Nephron (organoid): ENCODE data around the gene BCDIN3D.
"Not testable (repeated sequence)": the region's sequence is repeated elsewhere in the genome, so short reads cannot be mapped to it uniquely, and the experiment has no call there.

Experiments used
- H3K27ac Mint-ChIP-seq, 3 experiments: 2 replicates each; pipeline ENCODE4 v1.8.0; 2020; ENCODE audit warnings: mixed read lengths in 3 of 3, mild to moderate bottlenecking in 2 of 3, moderate library complexity in 1 of 3
- H3K27me3 Mint-ChIP-seq: 2 replicates; pipeline ENCODE4 v1.8.0; 2021; ENCODE audit warnings: low read depth, mild to moderate bottlenecking, moderate library complexity, mixed read lengths
- H3K36me3 Mint-ChIP-seq: 2 replicates; pipeline ENCODE4 v1.8.0; 2020; ENCODE audit warnings: low read depth, mixed read lengths
- H3K4me1 Mint-ChIP-seq: 2 replicates; pipeline ENCODE4 v1.8.0; 2020; ENCODE audit warnings: mixed read lengths
- H3K4me3 Mint-ChIP-seq, 3 experiments: 2 replicates each; pipeline ENCODE4 v1.8.0; 2020; ENCODE audit warnings: mild to moderate bottlenecking in 3 of 3, mixed read lengths in 3 of 3, moderate library complexity in 2 of 3
- H3K9me3 Mint-ChIP-seq: 2 replicates; pipeline ENCODE4 v1.8.0; 2020; ENCODE audit warnings: mixed read lengths
- TF ChIP-seq, protein P1 (sequence below), 3 experiments: fragments of 200-600 bp; sonication (generic); IDR thresholded peaks; one replicate each; pipeline ENCODE4 v1.5.0; 2021; ENCODE audit warnings: antibody characterized with exemption in 3 of 3; ENCODE audit not compliant: unreplicated experiment in 3 of 3

BCDIN3D gene

DNA sequence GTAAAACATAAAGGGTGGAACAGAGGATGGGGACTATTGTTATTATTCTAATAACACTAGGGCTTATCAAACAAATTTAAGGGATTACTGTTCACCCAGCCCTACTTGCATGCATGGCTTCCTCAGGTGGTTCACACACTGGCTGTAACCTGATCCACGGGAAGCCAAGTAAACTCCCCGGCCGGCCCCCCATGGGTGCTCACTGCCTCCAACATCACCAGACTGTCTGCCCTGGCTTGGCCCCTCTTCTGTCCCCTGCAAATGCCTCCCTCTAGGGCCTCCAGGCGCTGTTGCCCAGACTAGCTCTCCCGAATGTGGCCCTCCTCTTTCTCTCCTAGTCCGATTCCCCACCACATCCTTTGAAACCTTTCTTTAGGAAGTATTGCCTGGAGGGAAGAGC lies 42.2 kb upstream of the BCDIN3D start:
- H3K27me3 Mint-ChIP-seq, result peaks cover 40% of the 10 kb centered on the region
- H3K36me3 Mint-ChIP-seq, result no peaks in the 10 kb centered on the region
- TF ChIP-seq, protein P1, sequence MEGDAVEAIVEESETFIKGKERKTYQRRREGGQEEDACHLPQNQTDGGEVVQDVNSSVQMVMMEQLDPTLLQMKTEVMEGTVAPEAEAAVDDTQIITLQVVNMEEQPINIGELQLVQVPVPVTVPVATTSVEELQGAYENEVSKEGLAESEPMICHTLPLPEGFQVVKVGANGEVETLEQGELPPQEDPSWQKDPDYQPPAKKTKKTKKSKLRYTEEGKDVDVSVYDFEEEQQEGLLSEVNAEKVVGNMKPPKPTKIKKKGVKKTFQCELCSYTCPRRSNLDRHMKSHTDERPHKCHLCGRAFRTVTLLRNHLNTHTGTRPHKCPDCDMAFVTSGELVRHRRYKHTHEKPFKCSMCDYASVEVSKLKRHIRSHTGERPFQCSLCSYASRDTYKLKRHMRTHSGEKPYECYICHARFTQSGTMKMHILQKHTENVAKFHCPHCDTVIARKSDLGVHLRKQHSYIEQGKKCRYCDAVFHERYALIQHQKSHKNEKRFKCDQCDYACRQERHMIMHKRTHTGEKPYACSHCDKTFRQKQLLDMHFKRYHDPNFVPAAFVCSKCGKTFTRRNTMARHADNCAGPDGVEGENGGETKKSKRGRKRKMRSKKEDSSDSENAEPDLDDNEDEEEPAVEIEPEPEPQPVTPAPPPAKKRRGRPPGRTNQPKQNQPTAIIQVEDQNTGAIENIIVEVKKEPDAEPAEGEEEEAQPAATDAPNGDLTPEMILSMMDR (IDR thresholded peaks at IDR 0.05; ENCODE audit: unreplicated experiment in 3 of 3), result no peak
- no peak overlapping the region for H3K4me3 Mint-ChIP-seq
- no peaks in the 10 kb centered on the region for H3K9me3 Mint-ChIP-seq
- no peak overlapping the region for H3K27ac Mint-ChIP-seq
- peaks cover 9% of the 10 kb centered on the region for H3K4me1 Mint-ChIP-seq

DNA sequence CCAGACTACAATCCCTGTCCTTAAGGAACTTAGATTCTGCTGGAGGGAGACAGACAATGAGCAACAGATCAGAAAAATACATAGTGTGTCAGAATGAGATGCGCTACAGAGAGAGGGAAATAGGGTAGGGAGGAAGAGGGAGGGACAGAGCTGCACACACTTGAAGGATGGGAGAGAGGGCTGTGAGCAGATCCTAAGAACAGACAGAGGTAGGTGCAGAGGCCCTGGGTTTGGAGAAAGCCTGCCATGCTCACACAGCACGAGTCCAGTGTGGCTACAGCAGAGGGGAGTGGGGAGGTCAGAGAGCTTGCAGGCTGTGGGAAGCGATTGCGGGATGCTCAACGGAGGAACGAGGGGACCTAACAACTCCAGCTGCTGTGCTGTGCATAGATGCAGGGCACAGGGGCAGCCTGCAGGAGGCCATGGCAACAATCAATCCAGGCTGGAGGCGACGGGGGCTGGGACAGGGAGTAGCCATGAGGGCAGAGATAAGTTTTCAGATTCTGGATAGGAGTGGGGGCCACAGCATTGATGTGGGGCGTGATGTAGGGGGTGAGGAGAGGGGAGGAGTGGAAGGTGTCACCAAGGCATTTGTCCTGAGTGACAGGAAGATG lies 40.1 kb upstream of the BCDIN3D start:
- H3K4me1 Mint-ChIP-seq, result peaks cover 9% of the 10 kb centered on the region
- H3K27me3 Mint-ChIP-seq, result peaks cover 54% of the 10 kb centered on the region
- TF ChIP-seq, protein P1 (IDR thresholded peaks at IDR 0.05; ENCODE audit: unreplicated experiment in 3 of 3), result no peak
- no peak overlapping the region for H3K27ac Mint-ChIP-seq
- H3K9me3 Mint-ChIP-seq, result peaks cover 1% of the 10 kb centered on the region
- H3K36me3 Mint-ChIP-seq, result peaks cover 2% of the 10 kb centered on the region
- no peak overlapping the region for H3K4me3 Mint-ChIP-seq

DNA sequence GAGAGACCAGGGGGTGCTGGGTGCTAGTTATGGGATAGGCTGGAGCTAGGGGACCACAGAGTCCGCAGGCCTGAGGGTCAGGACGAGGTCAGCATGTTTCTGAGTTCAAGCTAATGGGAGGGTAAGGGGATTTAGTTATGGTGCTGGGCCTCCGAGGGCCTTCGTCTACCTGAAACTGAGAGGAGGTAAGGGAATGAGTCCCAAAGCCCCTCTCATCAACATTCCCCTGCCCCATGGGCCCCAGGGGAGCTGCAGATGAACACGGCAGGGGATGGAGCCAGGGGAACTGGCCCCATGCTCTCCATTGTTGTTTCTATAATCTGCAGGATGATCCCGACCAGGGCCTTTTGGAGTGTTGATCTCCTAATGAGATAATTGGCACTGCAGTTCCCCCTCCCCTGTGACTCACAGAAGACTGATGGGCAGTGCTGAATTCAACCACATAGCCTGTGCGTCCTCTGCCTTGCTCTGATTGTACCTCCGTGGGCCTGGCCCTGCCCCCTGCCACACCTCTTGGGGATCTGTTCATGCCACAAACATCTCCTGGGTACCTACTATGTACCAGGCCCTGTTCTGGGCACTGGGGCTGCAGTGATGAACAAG lies 39.4 kb upstream of the BCDIN3D start:
- peaks cover 4% of the 10 kb centered on the region for H3K9me3 Mint-ChIP-seq
- peaks cover 9% of the 10 kb centered on the region for H3K4me1 Mint-ChIP-seq
- no peak overlapping the region for H3K27ac Mint-ChIP-seq
- no peak overlapping the region for H3K4me3 Mint-ChIP-seq
- peaks cover 57% of the 10 kb centered on the region for H3K27me3 Mint-ChIP-seq
- H3K36me3 Mint-ChIP-seq, result peaks cover 4% of the 10 kb centered on the region
- TF ChIP-seq, protein P1 (IDR thresholded peaks at IDR 0.05; ENCODE audit: unreplicated experiment in 3 of 3), result no peak

DNA sequence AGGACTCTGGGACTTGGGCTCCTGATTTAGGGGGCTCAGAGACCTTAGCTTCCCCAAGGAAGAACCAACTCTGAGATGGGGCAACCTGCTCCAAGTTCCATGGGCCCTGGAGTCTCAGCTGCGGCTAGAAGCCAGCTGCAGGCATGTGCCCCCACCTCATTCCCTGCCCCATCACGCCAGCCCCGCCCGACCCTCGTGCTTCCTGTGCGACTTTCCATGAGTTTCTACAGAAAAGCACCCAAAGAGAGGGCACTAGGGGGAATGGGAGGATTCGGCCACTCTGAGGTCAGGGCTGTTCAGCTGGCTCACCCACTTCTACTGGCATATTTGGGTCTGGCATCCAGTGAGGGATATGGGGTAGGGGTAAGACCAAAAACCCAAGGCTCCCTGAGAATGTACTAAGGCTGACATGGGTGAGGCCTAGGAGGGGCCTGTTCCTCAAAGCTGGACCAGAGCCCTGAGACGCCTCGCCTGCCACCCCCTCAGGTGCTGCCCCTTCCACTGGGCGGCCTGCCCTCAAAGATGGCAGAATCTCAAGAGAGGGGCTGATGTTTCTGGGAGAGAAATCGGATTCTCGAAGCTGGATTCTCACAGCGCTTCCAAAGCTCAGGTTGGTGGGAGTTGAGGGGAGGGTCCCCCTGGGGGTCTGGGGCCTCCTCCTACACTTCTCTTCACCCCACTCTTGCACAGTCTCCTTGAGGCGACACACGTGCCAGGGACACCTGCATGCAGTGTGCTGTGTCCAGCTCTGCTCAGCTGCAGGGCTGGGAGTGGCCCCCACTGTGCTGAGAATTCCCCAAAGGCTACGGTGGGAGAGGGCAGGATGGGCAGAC lies 38.7 kb upstream of the BCDIN3D start:
- H3K4me3 Mint-ChIP-seq, result no peak overlapping the region
- H3K9me3 Mint-ChIP-seq, result peaks cover 4% of the 10 kb centered on the region
- TF ChIP-seq, protein P1 (IDR thresholded peaks at IDR 0.05; ENCODE audit: unreplicated experiment in 3 of 3), result no peak
- peaks cover 4% of the 10 kb centered on the region for H3K36me3 Mint-ChIP-seq
- peaks cover 50% of the 10 kb centered on the region for H3K27me3 Mint-ChIP-seq
- H3K27ac Mint-ChIP-seq, result no peak overlapping the region
- peaks cover 9% of the 10 kb centered on the region for H3K4me1 Mint-ChIP-seq

DNA sequence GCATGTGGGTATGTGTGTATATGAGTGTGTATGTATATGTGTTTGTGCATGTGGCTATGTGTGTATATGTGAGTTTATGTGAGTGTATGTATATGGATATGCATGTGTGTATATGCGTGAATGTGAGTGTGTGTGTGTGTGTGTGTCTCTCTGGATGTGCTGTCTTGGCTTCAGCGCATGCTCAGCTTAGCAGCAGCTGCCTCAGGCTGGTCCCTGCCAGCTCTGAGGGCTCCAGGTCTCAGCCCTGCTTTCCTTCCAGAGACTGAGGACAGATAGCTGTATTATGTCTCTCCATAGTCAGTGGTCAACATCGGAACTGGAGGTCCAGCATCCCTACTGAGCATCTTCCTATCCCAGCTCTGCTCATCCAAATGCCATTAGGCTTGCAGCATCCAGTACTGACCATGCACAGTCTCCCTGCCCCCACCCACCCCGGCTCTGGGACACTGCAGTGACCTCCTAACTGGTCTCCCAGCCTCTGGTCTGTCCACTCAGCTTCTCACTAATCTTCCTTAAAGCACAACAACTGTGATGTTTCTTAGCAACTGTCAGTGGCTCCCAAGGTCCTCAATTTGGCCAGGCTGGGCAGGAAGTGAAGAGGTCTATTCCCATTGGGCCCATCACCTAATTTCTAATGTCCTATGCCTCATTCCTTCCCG lies 38.0 kb upstream of the BCDIN3D start:
- Mint-ChIP-seq H3K4me1 (peaks cover 9% of the 10 kb centered on the region), H3K27ac (no peak overlapping the region), H3K27me3 (peaks cover 48% of the 10 kb centered on the region), H3K9me3 (peaks cover 4% of the 10 kb centered on the region), H3K4me3 (no peak overlapping the region), H3K36me3 (peaks cover 4% of the 10 kb centered on the region)
- TF ChIP-seq, protein P1 (IDR thresholded peaks at IDR 0.05; ENCODE audit: unreplicated experiment in 3 of 3), result no peak

DNA sequence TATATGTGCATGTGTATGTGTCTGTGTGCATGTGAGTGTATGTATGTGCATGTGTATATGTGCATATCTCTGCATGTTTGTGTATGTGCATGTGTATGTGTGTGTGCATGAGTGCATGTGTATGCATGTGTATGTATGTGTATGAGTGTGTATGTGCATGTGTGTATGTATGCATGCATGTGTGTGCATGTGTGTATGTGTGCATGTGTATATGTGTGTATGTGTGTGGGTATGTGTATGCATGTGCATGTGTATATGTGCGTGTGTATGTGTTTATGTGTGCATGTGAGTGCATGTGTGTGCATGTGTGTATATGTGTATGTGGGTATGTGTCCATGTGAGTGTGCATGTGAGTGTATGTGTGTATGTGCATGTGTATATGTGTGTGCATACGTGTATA lies 36.2 kb upstream of the BCDIN3D start:
- H3K4me1 Mint-ChIP-seq, H3K27ac Mint-ChIP-seq, H3K36me3 Mint-ChIP-seq, H3K4me3 Mint-ChIP-seq, H3K9me3 Mint-ChIP-seq: not testable (repeated sequence)
- H3K27me3 Mint-ChIP-seq, result peaks cover 47% of the 10 kb centered on the region
